GM23338 (cell line): Measurements from ENCODE around the gene GRIPAP1. TPM values are rescaled to one million over a fixed set of nuclear protein-coding genes. Genes with fewer than 3 reads are reported as not detected.

ENCODE experiments used
- ATAC-seq: fragments of 200-7000 bp; cut with Tn5 transposase; 3 replicates; pipeline ENCODE4 v1.9.1; 2020
- DNase-seq: peaks from one replicate; pipeline ENCODE4 v3.0.0-alpha.2; 2015; ENCODE audit warnings: low spot score
- H2AFZ ChIP-seq: fragments of 200-600 bp; sonication (generic); 2 replicates; pipeline ENCODE4 v1.8.0; 2016; ENCODE audit warnings: antibody characterized with exemption, mild to moderate bottlenecking, moderate library complexity
- H3F3A ChIP-seq: fragments of 200-600 bp; sonication (generic); replicated peaks from 2 replicates; pipeline ENCODE4 v1.8.0; 2017; ENCODE audit warnings: antibody characterized with exemption, mixed run types, low read depth
- H3K27ac ChIP-seq: fragments of 200-600 bp; sonication (generic); 2 replicates; pipeline ENCODE4 v1.6.1; 2016; ENCODE audit warnings: low read depth
- H3K27me3 ChIP-seq: fragments of 200-600 bp; sonication (generic); 2 replicates; pipeline ENCODE4 v1.8.0; 2016; ENCODE audit warnings: mild to moderate bottlenecking, mixed run types, moderate library complexity; ENCODE audit not compliant: insufficient read depth
- H3K36me3 ChIP-seq: fragments of 200-600 bp; sonication (generic); 2 replicates; pipeline ENCODE4 v1.8.0; 2016; ENCODE audit warnings: mild to moderate bottlenecking; ENCODE audit not compliant: insufficient read depth
- H3K4me1 ChIP-seq: fragments of 200-600 bp; sonication (generic); 2 replicates; pipeline ENCODE4 v1.8.0; 2016; ENCODE audit warnings: mild to moderate bottlenecking, moderate library complexity; ENCODE audit not compliant: insufficient read depth
- H3K4me2 ChIP-seq: fragments of 200-600 bp; sonication (generic); 2 replicates; pipeline ENCODE4 v1.7.1; 2017; ENCODE audit warnings: mixed run types
- H3K4me3 ChIP-seq: fragments of 200-600 bp; sonication (generic); 2 replicates; pipeline ENCODE4 v1.6.1; 2016; ENCODE audit warnings: mixed run types
- H3K79me2 ChIP-seq: fragments of 200-600 bp; sonication (generic); replicated peaks from 2 replicates; pipeline ENCODE4 v1.8.0; 2017; ENCODE audit warnings: mild to moderate bottlenecking; ENCODE audit not compliant: insufficient read depth
- H3K9me2 ChIP-seq: fragments of 200-600 bp; sonication (generic); 2 replicates; pipeline ENCODE4 v1.8.0; 2017; ENCODE audit not compliant: insufficient read depth
- H4K20me1 ChIP-seq: fragments of 200-600 bp; sonication (generic); replicated peaks from 2 replicates; pipeline ENCODE4 v1.8.0; 2017; ENCODE audit warnings: mild to moderate bottlenecking; ENCODE audit not compliant: insufficient read depth
- H3K27ac Mint-ChIP-seq: 2 replicates; pipeline ENCODE4 v1.8.0; 2020; ENCODE audit warnings: inconsistent platforms, mild to moderate bottlenecking, moderate library complexity, mixed read lengths
- H3K27me3 Mint-ChIP-seq: 3 replicates; pipeline ENCODE4 v1.8.0; 2022; ENCODE audit warnings: low read depth, mild to moderate bottlenecking, moderate library complexity, mixed read lengths, inconsistent platforms; ENCODE audit not compliant: insufficient read depth, poor library complexity
- H3K36me3 Mint-ChIP-seq: 3 replicates; pipeline ENCODE4 v1.8.0; 2021; ENCODE audit warnings: low read depth, mild to moderate bottlenecking, inconsistent platforms, moderate library complexity, mixed read lengths
- H3K4me1 Mint-ChIP-seq: 3 replicates; pipeline ENCODE4 v1.8.0; 2020; ENCODE audit warnings: mild to moderate bottlenecking, inconsistent platforms, mixed read lengths
- H3K4me3 Mint-ChIP-seq: 3 replicates; pipeline ENCODE4 v1.8.0; 2021; ENCODE audit warnings: moderate library complexity, mild to moderate bottlenecking, inconsistent platforms, mixed read lengths
- H3K9me3 Mint-ChIP-seq: 3 replicates; pipeline ENCODE4 v1.8.0; 2020; ENCODE audit warnings: moderate library complexity, mild to moderate bottlenecking, inconsistent platforms, mixed read lengths
- CREB1 ChIP-seq: fragments of 250-450 bp; sonication (Bioruptor Pico); IDR thresholded peaks from 2 replicates; pipeline ENCODE4 v1.5.0; 2020; ENCODE audit warnings: low read depth, mild to moderate bottlenecking, moderate library complexity
- EZH2 ChIP-seq: fragments of 200-600 bp; sonication (generic); IDR thresholded peaks from one replicate; pipeline ENCODE4 v1.8.0; 2017; ENCODE audit warnings: antibody characterized with exemption, mild to moderate bottlenecking, low read depth; ENCODE audit not compliant: unreplicated experiment
- EZH2phosphoT487 ChIP-seq: fragments of 200-600 bp; sonication (generic); IDR thresholded peaks from one replicate; pipeline ENCODE4 v1.8.1; 2018; ENCODE audit warnings: antibody characterized with exemption; ENCODE audit not compliant: unreplicated experiment
- JUNB ChIP-seq: IDR thresholded peaks from one replicate; pipeline ENCODE4 v1.6.1; 2016; ENCODE audit warnings: antibody characterized with exemption; ENCODE audit not compliant: unreplicated experiment
- NANOG ChIP-seq: IDR thresholded peaks from 2 replicates; pipeline ENCODE4 v1.6.1; 2016; ENCODE audit warnings: antibody characterized with exemption, borderline replicate concordance
- POLR2AphosphoS5 ChIP-seq: IDR thresholded peaks from 2 replicates; pipeline ENCODE4 v1.6.1; 2016; ENCODE audit warnings: antibody characterized with exemption, low read depth
- STAT1 ChIP-seq: IDR thresholded peaks from one replicate; pipeline ENCODE4 v1.6.1; 2016; ENCODE audit warnings: antibody characterized with exemption; ENCODE audit not compliant: unreplicated experiment
- ZNF114 ChIP-seq: fragments of 250-450 bp; sonication (Bioruptor Pico); IDR thresholded peaks from 2 replicates; pipeline ENCODE4 v1.5.0; 2020; ENCODE audit warnings: mild to moderate bottlenecking, moderate library complexity
- ZNF331 ChIP-seq: fragments of 250-450 bp; sonication (Bioruptor Pico); IDR thresholded peaks from 2 replicates; pipeline ENCODE4 v1.5.0; 2020; ENCODE audit warnings: low read depth, mild to moderate bottlenecking, moderate library complexity
- polyA plus RNA-seq: library from polyadenylated mRNA; unstranded; fragments of >200 nt; fragmentation: Nextera tagmentation; extraction: Ambion mirVana; gene quantifications from 2 replicates; pipeline ENCODE4 v1.2.1, GENCODE V29; 2016
- total RNA-seq: library from RNA; depleted of rRNA; stranded (reverse); fragments of >200 nt; shearing (Covaris generic); gene quantifications from 2 replicates; pipeline ENCODE4 v1.2.3, GENCODE V29; 2014
- TF ChIP-seq, protein P1 (sequence below): IDR thresholded peaks from 2 replicates; pipeline ENCODE4 v1.6.1; 2016; ENCODE audit warnings: antibody characterized with exemption
- TF ChIP-seq, protein P2 (sequence below), 2 experiments: fragments of 200-600 bp in 1 of 2; sonication (generic) in 1 of 2; conservative IDR thresholded peaks; 2 replicates each; pipeline versions ENCODE4 v1.5.1 to v1.6.1; 2016 to 2017; ENCODE audit warnings: antibody characterized with exemption in 2 of 2, low read depth in 2 of 2, mild to moderate bottlenecking in 2 of 2, moderate library complexity in 1 of 2
- TF ChIP-seq, protein P3 (sequence below): fragments of 250-450 bp; sonication (Bioruptor Pico); IDR thresholded peaks from 2 replicates; pipeline ENCODE4 v1.5.0; 2020; ENCODE audit warnings: mild to moderate bottlenecking, moderate library complexity
- TF ChIP-seq, protein P4 (sequence below): IDR thresholded peaks from one replicate; pipeline ENCODE4 v1.6.1; 2018; ENCODE audit warnings: antibody characterized with exemption; ENCODE audit not compliant: unreplicated experiment

Gene GRIPAP1
- total and polyA plus RNA-seq, 2 experiments from 2014 or later, result 39.1 to 62.2 TPM

DNA sequence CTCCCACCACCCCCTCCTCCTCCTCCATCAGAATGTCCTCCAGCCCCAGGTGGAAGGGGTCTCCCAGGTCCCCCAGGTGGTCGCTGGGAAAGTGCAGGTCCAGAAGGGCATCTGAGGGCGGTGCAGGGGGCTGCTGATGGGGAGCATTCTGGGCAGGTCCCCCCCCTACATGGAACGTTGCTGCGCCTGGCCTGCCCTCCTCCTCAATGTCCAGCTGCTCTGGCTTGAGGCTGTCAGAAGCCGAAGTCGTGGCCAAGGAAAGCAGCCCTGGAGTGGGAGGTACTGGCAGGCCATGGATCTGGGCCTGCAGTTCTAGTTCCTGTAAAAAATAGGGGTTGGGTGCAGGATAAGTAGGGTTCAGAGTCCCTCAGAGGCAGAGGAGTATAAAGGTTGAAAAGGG lies 28.2 kb upstream of the GRIPAP1 start:
- Histone ChIP-seq H3K36me3 (peaks cover 17% of the 10 kb centered on the region; the same call in 1 of the 2 replicates), H3K4me2 (no peak overlapping the region), H4K20me1 (no peaks in the 10 kb centered on the region), H3K27ac (no peak overlapping the region), H3K4me3 (no peak overlapping the region), H3K27me3 (no peaks in the 10 kb centered on the region), H3F3A (no peaks in the 10 kb centered on the region), H3K4me1 (no peaks in the 10 kb centered on the region; the same call in 1 of the 2 replicates), H3K9me2 (no peaks in the 10 kb centered on the region), H2AFZ (no peak overlapping the region), H3K79me2 (no peaks in the 10 kb centered on the region)
- H3K27me3 Mint-ChIP-seq, result no peaks in the 10 kb centered on the region
- no peak for DNase-seq
- H3K27ac Mint-ChIP-seq, result no peak overlapping the region
- H3K9me3 Mint-ChIP-seq, result no peaks in the 10 kb centered on the region
- H3K4me3 Mint-ChIP-seq, result no peak overlapping the region
- ATAC-seq, result no peak
- H3K36me3 Mint-ChIP-seq, result peaks cover 79% of the 10 kb centered on the region
- peaks cover 19% of the 10 kb centered on the region for H3K4me1 Mint-ChIP-seq
- TF ChIP-seq, protein P1, sequence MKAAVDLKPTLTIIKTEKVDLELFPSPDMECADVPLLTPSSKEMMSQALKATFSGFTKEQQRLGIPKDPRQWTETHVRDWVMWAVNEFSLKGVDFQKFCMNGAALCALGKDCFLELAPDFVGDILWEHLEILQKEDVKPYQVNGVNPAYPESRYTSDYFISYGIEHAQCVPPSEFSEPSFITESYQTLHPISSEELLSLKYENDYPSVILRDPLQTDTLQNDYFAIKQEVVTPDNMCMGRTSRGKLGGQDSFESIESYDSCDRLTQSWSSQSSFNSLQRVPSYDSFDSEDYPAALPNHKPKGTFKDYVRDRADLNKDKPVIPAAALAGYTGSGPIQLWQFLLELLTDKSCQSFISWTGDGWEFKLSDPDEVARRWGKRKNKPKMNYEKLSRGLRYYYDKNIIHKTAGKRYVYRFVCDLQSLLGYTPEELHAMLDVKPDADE, result no peak
- TF ChIP-seq, protein P2, sequence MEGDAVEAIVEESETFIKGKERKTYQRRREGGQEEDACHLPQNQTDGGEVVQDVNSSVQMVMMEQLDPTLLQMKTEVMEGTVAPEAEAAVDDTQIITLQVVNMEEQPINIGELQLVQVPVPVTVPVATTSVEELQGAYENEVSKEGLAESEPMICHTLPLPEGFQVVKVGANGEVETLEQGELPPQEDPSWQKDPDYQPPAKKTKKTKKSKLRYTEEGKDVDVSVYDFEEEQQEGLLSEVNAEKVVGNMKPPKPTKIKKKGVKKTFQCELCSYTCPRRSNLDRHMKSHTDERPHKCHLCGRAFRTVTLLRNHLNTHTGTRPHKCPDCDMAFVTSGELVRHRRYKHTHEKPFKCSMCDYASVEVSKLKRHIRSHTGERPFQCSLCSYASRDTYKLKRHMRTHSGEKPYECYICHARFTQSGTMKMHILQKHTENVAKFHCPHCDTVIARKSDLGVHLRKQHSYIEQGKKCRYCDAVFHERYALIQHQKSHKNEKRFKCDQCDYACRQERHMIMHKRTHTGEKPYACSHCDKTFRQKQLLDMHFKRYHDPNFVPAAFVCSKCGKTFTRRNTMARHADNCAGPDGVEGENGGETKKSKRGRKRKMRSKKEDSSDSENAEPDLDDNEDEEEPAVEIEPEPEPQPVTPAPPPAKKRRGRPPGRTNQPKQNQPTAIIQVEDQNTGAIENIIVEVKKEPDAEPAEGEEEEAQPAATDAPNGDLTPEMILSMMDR (conservative IDR thresholded peaks at IDR 0.05; ENCODE audit: low read depth in 2 of 2), result no peak
- TF ChIP-seq POLR2AphosphoS5, result no peak
- no peak for TF ChIP-seq EZH2phosphoT487
- TF ChIP-seq JUNB, result no peak
- TF ChIP-seq ZNF114, result no peak
- no peak for TF ChIP-seq NANOG
- TF ChIP-seq, protein P3, sequence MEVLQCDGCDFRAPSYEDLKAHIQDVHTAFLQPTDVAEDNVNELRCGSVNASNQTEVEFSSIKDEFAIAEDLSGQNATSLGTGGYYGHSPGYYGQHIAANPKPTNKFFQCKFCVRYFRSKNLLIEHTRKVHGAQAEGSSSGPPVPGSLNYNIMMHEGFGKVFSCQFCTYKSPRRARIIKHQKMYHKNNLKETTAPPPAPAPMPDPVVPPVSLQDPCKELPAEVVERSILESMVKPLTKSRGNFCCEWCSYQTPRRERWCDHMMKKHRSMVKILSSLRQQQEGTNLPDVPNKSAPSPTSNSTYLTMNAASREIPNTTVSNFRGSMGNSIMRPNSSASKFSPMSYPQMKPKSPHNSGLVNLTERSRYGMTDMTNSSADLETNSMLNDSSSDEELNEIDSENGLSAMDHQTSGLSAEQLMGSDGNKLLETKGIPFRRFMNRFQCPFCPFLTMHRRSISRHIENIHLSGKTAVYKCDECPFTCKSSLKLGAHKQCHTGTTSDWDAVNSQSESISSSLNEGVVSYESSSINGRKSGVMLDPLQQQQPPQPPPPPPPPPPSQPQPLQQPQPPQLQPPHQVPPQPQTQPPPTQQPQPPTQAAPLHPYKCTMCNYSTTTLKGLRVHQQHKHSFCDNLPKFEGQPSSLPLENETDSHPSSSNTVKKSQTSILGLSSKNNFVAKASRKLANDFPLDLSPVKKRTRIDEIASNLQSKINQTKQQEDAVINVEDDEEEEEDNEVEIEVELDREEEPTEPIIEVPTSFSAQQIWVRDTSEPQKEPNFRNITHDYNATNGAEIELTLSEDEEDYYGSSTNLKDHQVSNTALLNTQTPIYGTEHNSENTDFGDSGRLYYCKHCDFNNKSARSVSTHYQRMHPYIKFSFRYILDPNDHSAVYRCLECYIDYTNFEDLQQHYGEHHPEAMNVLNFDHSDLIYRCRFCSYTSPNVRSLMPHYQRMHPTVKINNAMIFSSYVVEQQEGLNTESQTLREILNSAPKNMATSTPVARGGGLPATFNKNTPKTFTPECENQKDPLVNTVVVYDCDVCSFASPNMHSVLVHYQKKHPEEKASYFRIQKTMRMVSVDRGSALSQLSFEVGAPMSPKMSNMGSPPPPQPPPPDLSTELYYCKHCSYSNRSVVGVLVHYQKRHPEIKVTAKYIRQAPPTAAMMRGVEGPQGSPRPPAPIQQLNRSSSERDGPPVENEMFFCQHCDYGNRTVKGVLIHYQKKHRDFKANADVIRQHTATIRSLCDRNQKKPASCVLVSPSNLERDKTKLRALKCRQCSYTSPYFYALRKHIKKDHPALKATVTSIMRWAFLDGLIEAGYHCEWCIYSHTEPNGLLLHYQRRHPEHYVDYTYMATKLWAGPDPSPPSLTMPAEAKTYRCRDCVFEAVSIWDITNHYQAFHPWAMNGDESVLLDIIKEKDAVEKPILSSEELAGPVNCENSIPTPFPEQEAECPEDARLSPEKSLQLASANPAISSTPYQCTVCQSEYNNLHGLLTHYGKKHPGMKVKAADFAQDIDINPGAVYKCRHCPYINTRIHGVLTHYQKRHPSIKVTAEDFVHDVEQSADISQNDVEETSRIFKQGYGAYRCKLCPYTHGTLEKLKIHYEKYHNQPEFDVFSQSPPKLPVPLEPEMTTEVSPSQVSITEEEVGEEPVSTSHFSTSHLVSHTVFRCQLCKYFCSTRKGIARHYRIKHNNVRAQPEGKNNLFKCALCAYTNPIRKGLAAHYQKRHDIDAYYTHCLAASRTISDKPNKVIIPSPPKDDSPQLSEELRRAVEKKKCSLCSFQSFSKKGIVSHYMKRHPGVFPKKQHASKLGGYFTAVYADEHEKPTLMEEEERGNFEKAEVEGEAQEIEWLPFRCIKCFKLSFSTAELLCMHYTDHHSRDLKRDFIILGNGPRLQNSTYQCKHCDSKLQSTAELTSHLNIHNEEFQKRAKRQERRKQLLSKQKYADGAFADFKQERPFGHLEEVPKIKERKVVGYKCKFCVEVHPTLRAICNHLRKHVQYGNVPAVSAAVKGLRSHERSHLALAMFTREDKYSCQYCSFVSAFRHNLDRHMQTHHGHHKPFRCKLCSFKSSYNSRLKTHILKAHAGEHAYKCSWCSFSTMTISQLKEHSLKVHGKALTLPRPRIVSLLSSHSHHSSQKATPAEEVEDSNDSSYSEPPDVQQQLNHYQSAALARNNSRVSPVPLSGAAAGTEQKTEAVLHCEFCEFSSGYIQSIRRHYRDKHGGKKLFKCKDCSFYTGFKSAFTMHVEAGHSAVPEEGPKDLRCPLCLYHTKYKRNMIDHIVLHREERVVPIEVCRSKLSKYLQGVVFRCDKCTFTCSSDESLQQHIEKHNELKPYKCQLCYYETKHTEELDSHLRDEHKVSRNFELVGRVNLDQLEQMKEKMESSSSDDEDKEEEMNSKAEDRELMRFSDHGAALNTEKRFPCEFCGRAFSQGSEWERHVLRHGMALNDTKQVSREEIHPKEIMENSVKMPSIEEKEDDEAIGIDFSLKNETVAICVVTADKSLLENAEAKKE (CRISPR knock-in tag), result no peak
- no peak for TF ChIP-seq STAT1
- TF ChIP-seq, protein P4, sequence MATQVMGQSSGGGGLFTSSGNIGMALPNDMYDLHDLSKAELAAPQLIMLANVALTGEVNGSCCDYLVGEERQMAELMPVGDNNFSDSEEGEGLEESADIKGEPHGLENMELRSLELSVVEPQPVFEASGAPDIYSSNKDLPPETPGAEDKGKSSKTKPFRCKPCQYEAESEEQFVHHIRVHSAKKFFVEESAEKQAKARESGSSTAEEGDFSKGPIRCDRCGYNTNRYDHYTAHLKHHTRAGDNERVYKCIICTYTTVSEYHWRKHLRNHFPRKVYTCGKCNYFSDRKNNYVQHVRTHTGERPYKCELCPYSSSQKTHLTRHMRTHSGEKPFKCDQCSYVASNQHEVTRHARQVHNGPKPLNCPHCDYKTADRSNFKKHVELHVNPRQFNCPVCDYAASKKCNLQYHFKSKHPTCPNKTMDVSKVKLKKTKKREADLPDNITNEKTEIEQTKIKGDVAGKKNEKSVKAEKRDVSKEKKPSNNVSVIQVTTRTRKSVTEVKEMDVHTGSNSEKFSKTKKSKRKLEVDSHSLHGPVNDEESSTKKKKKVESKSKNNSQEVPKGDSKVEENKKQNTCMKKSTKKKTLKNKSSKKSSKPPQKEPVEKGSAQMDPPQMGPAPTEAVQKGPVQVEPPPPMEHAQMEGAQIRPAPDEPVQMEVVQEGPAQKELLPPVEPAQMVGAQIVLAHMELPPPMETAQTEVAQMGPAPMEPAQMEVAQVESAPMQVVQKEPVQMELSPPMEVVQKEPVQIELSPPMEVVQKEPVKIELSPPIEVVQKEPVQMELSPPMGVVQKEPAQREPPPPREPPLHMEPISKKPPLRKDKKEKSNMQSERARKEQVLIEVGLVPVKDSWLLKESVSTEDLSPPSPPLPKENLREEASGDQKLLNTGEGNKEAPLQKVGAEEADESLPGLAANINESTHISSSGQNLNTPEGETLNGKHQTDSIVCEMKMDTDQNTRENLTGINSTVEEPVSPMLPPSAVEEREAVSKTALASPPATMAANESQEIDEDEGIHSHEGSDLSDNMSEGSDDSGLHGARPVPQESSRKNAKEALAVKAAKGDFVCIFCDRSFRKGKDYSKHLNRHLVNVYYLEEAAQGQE, result no peak
- TF ChIP-seq ZNF331 (CRISPR knock-in tag), result no peak
- no peak for TF ChIP-seq EZH2
- TF ChIP-seq CREB1 (CRISPR knock-in tag), result no peak
